HG03025 (cell line): ENCODE data around the gene FMNL2.

Source experiments
- ATAC-seq: cut with Tn5 transposase; IDR thresholded peaks from one replicate; pipeline ENCODE4 v1.9.1; 2021; ENCODE audit warnings: mild to moderate bottlenecking, moderate library complexity; ENCODE audit not compliant: unreplicated experiment, low FRiP score

FMNL2 gene

DNA sequence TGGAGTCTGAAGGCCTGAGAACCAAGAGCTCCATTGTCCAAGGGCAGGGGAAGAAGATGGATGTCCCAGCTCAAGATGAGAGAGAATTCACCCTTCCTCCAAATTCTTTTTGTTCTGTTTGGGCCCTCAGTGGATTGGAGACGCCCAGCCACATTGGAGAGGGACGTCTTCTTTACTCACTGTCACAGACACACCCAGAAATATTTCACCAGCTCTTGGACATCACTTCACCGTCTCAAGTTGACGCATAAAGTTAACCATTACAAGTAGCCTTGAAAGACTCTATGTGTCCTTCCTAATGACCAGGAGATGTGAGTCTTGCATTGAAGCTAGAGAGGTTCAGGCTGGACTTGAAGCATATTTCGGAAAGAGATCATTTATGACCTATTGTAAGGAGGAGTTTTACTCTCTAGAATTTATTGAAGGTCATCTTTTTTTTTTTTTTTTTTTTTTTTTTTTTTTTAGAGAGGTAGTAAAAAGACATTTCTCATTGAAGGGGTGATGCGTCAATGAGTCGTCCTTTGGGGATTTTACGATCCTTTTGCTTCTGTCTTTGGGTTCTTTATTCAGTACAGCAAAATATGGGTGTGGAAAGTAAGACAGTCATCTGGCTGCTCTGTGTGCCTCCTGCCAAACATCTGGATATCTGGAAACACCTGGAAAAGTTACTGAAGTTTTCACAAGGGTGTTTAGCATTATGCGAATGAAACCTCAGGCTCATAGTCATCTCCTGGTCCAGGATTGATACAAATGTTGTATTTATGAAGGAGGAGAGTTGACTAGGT lies 264.2 kb downstream of the FMNL2 start:
- ATAC-seq: no peak

DNA sequence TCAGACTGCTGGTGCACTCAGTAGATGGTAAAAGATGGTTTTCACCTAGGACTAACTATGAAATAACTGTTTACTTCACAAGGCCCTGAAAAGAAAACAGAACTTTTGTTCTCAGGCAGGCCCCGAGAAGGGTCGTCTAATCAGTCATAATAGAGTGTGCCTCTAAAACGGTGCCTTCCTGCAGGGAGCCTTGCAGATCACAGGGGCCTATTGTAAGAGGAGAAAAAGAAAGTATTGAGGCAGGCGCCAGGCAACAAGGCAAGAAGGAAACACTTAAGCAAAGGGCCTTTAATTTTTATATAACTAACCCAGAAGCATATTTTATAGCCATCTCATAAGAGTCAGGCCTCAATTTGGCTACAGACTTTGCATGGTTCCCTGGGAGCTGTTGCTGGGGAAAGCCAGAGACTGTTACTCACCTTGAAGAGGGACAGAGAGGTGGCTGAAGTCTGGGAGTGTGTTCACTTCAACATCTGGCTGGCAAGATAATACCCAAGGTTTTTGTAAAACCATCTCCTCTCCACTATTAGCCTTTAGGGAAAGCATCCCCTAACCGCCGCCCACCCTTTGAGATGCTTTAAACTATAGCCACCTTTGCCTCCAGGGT lies 265.2 kb downstream of the FMNL2 start:
- ATAC-seq: no peak

DNA sequence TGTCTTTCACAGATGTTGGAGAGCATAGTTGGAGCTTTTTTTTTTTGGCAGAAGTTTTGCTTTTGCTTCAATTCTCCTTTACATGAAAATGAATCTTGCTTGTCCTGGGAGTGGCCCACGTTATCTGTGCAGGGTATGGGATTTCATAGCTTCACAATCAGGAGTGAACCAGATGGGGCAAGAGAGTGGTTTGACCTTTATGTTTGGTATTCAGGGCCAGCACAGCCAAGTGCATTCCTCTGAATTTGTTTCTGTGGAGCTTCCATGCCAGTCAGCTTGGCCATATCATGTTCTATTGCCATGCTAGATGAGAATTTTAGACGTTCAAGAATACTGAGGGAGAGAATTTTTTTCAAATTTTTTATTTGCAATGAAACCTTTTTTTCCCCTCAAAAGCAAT lies 265.7 kb downstream of the FMNL2 start:
- no peak for ATAC-seq

DNA sequence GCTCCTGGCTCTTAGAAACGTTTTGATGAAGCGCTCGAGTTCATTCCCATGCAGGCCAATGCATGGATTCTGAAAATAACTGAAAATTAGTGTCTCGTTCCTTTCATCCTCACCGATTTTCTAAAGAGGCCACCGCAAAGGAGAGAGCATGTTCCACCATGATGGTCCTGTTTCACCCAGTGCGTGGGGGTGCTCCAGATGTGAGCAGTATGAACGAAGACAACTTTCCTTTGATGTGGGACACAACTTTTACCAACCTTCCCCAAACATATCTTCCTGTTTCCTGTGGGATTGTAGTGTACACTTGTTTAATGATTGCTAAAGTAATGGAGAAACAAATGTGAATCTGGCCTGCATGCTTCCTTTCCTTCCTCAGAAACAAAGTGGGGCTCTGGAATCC lies 267.8 kb downstream of the FMNL2 start:
- no peak for ATAC-seq

DNA sequence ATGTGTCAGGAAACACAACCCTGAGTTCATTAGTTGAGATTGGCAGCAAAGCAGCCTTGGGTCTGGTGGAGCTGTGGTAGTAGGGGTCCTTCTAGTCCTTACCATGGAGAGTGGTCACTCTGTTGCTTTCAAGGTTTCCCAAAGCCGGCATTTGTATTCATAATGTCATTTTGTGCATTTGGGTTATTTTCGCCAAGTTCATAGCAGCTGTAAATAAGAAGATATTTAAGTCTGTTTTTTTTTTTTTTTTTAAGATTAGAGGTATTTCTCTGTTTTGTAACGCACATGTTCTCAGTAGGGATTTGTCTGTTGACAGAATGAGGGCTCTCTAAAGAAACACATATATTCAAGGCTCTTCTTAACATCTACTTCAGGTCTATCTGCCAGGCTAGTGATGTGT lies 268.2 kb downstream of the FMNL2 start:
- ATAC-seq: no peak

DNA sequence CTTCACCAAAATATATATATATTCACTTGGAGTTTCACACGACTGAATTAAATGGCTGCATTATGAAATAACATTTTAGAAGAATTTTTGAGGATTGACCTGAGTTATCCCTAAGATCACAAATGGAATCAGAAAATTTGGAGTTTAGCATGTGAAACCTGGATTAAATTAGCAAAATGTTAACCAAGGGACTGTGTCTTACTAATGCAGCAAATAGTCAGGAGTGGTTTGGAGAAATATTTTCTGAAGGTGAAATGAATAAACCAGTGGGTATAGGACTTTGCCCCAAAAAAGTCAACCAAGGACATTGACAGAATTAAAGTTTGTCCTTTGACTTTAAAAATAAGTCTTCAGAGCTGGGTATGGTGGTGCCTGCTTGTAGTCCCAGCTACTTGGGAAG lies 271.1 kb downstream of the FMNL2 start:
- no peak for ATAC-seq

DNA sequence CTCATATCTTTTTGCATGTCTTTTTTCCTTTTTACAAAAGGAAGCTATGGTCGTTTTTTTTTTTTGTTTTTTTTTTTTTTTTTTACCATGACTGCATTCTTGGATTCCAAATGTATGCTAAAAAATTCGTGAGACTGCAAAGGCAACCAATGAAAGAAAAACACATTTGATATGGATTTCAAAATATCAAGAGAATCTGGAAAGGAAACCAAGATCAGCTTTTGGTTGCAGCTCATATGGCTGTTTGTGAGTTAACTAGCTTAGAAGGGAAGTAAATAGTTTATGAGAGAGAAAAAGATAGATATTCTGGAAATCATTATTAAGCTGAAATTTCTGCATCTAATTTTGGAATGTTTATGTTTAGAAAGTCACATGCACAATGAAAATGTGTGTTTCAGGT lies 272.0 kb downstream of the FMNL2 start:
- no peak for ATAC-seq

DNA sequence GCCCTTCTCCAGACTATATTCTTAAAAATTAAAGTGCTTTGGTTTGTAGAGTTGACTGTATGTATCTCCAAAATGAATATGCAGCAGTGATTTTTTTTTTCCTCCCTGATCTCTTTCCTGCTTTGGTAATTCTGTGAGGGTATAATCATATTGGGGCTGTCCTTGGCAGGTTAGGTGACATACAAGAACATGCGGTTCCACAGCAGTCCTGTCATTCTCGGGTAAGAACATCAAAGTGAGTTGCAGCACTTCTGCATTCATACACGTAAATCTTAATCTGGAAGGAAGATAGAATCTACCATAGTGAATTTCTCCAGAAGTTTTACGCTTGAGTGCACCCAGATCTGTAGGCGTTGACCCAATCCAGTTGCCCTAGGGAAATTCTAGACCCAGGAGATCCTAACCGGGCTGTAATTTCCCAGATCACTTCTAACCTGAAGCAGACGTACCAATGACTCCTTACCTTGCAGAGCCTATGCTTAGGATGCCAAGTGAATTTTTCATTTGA lies 272.9 kb downstream of the FMNL2 start:
- ATAC-seq: no peak

DNA sequence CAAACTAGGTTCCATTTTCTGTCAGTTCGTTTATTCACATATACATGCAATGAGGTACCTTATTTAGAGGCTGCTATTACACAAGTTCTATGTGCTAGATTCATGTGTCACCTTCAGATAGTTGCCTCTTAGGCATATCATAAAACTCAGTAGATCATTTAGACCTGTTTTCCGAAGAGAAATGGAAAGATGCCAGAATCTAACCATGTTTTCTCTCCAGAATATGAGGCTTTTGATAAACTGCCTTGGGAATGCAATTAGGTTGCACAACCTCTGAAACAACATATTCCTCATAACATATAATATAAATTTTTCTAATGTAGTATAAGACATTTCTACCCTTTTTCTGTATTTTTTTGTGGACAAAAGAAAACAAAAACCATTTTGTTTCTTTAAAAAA lies 274.2 kb downstream of the FMNL2 start:
- ATAC-seq: no peak

DNA sequence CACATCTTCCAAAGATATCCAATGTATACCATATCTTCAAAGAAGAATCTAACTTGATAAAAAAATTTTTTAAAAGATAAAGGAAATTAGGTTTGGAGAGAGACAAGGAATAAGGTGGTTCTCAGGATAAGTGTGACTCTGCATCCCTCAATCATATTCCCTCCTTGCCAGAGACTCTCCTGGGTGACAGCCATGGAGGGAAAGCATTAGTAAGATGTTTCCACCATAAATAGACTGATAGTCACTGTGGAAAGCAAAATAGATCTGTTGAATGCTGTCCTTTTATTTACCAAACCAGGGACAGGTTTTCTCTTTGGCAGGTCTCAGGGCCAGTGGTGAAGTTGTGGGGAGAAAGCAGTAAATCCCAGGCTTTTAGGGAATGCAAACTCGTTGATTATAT lies 274.7 kb downstream of the FMNL2 start:
- no peak for ATAC-seq

DNA sequence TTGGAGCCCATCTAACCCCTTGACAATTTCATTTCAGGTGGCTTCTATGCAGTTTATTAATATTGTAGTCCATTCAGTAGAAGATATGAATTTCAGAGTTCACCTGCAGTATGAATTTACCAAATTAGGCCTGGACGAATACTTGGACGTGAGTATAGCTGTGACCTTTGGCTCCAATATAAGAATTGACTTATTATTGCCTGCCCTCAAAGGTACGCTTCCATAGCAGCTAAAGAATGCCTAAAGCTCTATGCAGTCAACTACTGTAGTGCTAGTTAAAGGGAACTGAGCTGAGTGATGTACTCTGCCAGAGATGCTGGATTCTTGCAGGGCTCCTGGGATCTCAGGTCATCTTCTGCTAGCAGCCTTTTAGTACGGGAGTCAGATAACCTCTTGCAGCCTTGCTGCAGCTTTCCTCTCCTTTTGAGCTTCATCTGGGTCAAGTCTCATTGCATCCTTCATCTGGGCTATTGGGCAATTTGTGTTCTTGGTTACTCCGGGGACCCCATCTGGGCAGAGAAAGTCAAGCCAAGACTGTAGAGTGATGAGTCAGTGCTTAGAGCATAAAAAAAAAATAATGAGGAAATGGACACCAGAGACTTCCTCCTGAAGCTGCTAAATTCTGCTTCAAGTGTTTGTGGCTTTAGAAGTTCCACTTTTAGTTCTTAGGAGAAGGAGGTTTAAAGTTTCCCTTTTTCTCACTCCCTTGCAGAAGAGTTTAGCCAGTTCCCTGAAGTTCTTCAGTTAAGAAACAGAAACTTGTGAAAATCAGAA lies 276.7 kb downstream of the FMNL2 start:
- peak; percentile 70 for ATAC-seq

DNA sequence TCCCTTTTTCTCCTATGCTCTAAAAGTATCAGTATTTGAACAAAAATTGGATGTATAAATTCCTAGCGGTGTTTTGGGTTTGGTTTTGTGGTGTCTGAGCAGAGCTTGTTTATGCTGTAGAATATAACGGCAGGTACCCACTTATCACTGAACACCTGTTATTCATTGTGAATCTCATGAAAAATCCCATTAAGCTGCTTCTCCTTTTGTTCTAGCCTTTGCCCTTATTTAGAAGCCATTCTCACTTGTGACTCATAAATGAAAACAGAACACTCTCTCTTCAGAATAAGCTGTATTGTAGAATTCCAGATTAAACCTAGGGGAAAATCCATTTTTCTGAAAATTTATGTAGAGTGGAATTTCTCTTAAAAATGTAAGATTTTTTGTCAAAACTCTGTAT lies 278.3 kb downstream of the FMNL2 start:
- no peak for ATAC-seq

DNA sequence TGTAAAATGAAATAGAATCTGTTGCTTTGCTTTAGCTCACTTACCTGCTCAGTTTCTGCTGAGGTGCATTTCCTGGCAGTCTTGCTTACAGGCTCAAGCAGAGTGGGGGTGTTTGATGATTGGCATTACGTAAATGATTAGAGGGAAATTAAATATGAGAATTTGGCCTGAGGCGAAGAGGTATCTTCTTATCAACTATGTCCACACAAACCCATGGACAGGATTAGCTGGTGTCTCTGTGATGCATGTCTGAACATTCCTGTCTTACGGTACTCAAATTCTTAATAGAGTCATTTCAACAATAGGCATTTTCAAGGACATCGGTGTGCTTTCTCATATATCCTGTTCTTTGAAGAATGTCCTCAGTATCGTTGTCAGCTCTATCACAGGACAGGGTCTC lies 280.2 kb downstream of the FMNL2 start:
- no peak for ATAC-seq

DNA sequence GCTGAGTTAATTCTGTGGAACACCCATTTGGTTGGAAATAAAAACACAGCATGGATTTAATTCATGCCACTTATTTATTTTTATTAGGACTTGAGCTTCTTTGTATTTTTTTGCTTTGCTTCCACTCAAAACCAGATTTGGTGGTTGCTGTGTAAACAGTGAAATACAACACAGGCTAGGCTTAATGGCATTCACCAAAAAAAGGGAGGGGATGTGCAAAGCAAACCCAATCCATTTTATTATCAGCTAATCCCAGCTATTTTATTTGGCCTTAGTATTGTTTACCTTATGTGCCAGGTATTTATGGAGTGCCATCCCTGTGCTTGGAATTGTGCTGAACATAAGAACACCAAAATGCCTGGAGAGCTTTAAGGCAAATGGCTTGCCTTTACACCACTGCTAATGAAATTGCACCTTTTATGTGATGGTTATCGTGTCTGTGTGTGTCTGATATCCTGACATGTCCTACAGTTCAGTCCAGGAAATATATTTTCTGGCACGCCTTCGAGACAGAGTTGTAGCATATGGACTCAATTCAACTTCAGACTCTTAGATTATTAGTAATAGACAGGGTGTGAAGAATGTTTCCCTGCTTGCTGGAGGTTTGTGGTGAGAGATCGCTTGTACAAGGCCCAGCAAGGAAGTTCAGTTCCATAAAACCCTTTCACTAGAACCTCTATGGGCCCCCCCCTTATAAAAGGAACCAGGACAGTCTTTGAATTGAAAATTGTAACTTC lies 282.6 kb downstream of the FMNL2 start:
- ATAC-seq: no peak

DNA sequence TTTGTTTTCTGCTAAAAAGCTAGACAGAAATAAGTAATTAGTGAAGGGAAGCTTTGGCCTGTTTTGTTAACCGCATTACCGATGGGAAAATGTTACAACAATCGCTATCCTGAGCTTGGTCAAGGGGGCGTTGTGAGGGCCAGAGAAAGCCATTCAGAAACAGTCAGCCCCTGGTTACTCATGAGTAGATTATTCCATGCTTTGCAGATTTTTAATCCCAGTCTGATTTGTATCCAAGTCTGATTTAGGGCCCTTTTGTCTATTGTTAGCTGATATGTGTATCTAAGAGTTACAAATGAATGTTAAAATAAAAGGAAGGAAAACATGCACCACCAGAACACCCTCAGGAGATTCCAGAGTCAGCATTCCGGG lies 283.2 kb downstream of the FMNL2 start:
- no peak for ATAC-seq

DNA sequence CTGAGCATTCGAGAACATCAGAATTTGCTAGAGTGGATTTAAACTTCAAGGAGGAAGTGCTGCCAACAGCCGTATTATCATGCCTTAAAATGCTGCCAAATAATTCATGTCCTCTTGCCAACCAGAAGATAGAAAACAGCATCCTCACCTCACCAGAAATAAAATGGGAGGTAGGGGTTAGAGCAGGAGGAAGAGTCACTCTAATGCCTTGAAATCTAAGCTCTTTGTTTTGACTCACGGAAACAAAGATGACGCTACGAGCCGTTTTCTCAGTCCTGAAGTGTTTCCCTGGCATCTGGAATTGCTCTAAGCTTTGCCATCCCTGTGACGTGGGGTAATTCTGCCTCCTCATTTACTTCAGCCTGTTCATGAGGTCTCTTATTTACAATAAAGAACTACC lies 285.2 kb downstream of the FMNL2 start:
- ATAC-seq: no peak

DNA sequence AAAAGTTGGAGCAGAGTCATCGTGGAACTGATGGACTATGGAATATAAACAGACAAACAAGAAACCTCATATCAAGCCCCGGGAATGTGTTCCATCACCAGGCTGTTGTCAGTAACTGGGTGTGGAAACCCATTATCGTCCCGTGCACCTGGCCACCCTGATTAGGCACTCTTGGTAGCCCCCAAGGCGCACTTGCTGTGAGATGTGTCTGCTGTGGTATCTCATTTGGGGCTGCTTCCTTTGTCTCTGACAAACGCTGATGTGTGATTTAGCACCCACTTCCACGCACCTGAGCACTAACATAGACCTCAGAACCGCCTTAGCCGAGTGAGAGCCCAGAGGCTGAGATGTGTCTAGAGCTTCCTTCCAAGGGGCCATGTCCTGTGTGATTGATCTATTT lies 286.0 kb downstream of the FMNL2 start:
- no peak for ATAC-seq

DNA sequence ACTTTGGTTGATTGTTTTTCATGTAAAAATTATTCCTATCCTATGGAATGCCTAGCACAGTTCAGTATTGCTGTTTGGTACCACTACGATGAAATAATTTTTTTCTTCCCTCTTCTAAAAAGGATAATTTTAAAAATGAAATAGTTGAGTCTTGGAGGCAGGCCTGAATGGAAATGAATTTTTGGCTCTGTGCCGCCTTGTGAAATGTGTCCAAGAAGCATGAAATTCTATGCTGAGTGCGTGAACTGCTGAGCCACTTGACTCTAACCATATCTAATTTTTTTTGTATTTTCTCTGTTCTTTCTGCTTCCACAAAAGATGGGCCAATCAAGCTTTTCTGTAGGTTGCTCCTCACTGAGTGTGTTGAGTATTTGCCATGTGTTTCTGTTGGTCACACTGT lies 287.2 kb downstream of the FMNL2 start:
- no peak for ATAC-seq

DNA sequence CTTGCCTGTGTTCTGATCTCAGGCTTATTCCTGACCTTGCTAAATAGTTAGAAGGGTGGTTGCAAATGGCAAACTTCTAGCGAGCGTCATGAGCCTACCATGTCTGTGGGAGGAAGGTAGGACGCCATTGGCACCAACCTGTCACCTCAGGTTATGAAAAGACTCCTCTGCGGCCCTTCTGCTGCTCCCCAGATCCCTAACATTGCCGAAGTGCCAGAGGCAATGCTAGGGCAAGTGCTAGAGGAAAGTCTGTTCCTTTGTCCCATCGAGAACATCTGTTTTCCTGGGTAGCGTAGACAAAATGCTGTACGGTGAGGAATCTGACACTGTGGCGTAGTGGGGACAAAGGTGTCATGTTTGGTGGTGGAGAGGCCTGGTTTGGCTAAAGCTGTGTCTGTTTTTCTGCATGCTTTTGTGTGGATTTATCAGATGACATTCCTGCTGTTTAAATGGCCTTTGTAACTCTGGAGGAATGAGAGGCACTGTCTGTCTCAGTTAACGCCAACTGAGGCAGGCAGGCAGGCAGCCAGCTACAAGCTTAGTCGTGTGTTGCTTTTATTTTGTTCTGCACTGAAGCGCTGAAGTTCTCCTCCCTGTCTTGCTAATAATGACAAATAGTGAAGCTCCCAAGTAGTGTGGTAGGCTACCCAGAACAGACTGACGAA lies 288.2 kb downstream of the FMNL2 start:
- no peak for ATAC-seq

DNA sequence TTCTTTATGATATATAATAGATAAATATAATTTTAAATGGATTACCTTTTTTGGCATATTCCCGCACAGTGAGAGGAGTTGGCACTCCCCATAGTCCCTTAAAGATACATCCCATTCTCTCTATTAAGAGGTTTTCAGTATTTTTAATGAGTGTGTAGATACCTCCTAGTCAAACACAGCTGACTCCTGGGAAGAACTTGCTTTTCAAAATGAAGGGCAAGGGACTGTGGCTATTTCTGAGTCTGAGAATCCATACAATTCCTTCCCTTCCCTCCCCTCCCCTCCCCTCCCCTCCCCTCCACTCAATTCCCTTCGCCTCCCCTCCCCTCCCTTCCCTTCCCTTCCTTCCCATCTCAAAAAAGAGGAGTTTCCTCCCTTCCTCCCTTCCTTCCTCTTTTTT lies 288.8 kb downstream of the FMNL2 start:
- no peak for ATAC-seq
